ENCODE measurements around the gene HACD2. TPM values are rescaled to one million over a fixed set of nuclear protein-coding genes. Genes with fewer than 3 reads are reported as not detected.
A peak's percentile ranks its signal among the peaks of the same experiment; 100 is the strongest.

The HACD2 gene
- total and polyA plus RNA-seq, 3 donors from 2014 or later: 34.8 to 79.7 (median 55.9) TPM

DNA sequence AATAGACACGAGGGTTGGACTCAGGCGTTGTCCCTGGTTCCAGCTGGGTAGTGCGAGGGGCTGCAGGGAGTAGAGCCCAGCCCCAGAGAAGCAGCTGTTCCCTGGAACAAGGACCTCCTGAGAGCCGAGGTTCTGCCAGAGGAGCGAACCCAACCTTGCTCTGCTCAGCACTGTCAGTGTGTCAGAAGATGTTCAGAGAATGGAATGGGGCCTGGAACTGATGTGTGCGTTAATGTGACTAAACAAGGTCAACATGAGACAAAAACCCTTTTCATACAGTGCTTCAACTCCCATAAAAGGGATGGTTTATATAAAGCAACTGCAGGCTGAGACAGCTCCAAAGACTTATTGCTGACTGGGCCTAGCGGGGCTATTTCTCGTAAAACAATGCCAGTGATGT lies 35.5 kb upstream of the HACD2 start:
- peak overlapping the region in 1 of 2 donors; percentile 43 for H3K4me3 ChIP-seq
- H3K36me3 ChIP-seq (ENCODE audit: low read depth, missing control alignments): no peaks in the 10 kb centered on the region
- H3K4me1 ChIP-seq: peaks cover 46% of the 10 kb centered on the region
- H3K27me3 ChIP-seq: no peaks in the 10 kb centered on the region
- intact Hi-C loops (cut with DNase I; ENCODE audit: low total_unique reads): no loop called here
- 45 to 49% methylated on average over 8 of the region's 8 CpGs for WGBS, 2 donors
- no peaks in the 10 kb centered on the region for H3K9me3 ChIP-seq
- TF ChIP-seq, protein P1, sequence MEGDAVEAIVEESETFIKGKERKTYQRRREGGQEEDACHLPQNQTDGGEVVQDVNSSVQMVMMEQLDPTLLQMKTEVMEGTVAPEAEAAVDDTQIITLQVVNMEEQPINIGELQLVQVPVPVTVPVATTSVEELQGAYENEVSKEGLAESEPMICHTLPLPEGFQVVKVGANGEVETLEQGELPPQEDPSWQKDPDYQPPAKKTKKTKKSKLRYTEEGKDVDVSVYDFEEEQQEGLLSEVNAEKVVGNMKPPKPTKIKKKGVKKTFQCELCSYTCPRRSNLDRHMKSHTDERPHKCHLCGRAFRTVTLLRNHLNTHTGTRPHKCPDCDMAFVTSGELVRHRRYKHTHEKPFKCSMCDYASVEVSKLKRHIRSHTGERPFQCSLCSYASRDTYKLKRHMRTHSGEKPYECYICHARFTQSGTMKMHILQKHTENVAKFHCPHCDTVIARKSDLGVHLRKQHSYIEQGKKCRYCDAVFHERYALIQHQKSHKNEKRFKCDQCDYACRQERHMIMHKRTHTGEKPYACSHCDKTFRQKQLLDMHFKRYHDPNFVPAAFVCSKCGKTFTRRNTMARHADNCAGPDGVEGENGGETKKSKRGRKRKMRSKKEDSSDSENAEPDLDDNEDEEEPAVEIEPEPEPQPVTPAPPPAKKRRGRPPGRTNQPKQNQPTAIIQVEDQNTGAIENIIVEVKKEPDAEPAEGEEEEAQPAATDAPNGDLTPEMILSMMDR (IDR thresholded peaks at IDR 0.05): no peak
- TF ChIP-seq POLR2A (IDR thresholded peaks at IDR 0.05): no peak
- DNase-seq: peak; percentile 85
- peak overlapping the region; percentile 84 to 87 for H3K27ac ChIP-seq

- Histone ChIP-seq H3K4me1 (peaks cover 46% of the 10 kb centered on the region), H3K36me3 (ENCODE audit: low read depth, missing control alignments) (no peaks in the 10 kb centered on the region), H3K27ac (peak overlapping the region; percentile 84 to 87), H3K9me3 (no peaks in the 10 kb centered on the region), H3K4me3 (peak overlapping the region; percentile 9 to 43), H3K27me3 (no peaks in the 10 kb centered on the region)
- intact Hi-C loops (cut with DNase I; ENCODE audit: low total_unique reads): no loop called here
- DNase-seq: peak; percentile 76
- no peak for TF ChIP-seq POLR2A (IDR thresholded peaks at IDR 0.05)
- TF ChIP-seq, protein P1 (IDR thresholded peaks at IDR 0.05): no peak
- 39 to 45% methylated on average over 4 to 5 of the region's 5 CpGs for WGBS, 2 donors
Observed at GRCh38 chr3:123618768-123619484, 34.1 kb upstream of the HACD2 start.

- H3K27me3 ChIP-seq: no peaks in the 10 kb centered on the region
- peak overlapping the region in 1 of 2 donors; percentile 43 for H3K4me3 ChIP-seq
- no peaks in the 10 kb centered on the region for H3K9me3 ChIP-seq
- DNase-seq: no peak
- TF ChIP-seq POLR2A (IDR thresholded peaks at IDR 0.05): no peak
- TF ChIP-seq, protein P1 (IDR thresholded peaks at IDR 0.05): no peak
- intact Hi-C loops (cut with DNase I; ENCODE audit: low total_unique reads): no loop called here
- no peaks in the 10 kb centered on the region for H3K36me3 ChIP-seq (ENCODE audit: low read depth, missing control alignments)
- 36 to 58% methylated on average over 7 of the region's 7 CpGs for WGBS, 2 donors
- H3K27ac ChIP-seq: peak overlapping the region; percentile 84 to 87
- H3K4me1 ChIP-seq: peaks cover 52% of the 10 kb centered on the region
Observed at GRCh38 chr3:123618076-123618708, 33.3 kb upstream of the HACD2 start.

DNA sequence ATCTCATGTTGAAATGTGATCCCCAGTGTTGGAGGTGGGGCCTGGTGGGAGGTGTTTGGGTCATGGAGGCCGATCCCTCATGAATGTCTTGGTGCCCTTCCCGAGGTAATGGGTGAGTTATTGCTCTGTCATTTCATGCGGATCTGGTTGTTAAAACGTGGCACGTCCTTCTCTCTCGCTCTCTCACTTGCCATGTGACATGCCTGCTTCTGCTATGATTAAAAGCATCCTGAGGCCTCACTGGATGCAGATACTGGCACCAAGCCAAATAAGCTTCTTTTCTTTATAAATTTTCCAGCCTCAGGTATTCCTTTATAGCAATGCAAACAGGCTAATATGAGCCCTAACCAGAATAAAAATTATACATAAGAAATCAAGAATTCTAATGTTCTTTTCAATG lies 31.7 kb upstream of the HACD2 start:
- Histone ChIP-seq H3K27ac (peak overlapping the region in 1 of 2 donors; percentile 87), H3K9me3 (no peaks in the 10 kb centered on the region), H3K36me3 (ENCODE audit: low read depth, missing control alignments) (no peaks in the 10 kb centered on the region), H3K4me1 (peaks cover 54% of the 10 kb centered on the region), H3K27me3 (no peaks in the 10 kb centered on the region), H3K4me3 (no peak overlapping the region)
- no peak for DNase-seq
- TF ChIP-seq, protein P1 (IDR thresholded peaks at IDR 0.05): no peak
- TF ChIP-seq POLR2A (IDR thresholded peaks at IDR 0.05): no peak
- 75 to 81% methylated on average over 6 of the region's 6 CpGs for WGBS, 2 donors
- intact Hi-C loops (cut with DNase I; ENCODE audit: low total_unique reads): no loop called here

Measured in testis (tissue), 3 donors.